Measurements from ENCODE around the gene DYDC2. TPM values are rescaled to one million over a fixed set of nuclear protein-coding genes. Genes with fewer than 3 reads are reported as not detected.

Gene DYDC2
- total and polyA plus RNA-seq, 4 experiments from 2014 or later: not detected

DNA sequence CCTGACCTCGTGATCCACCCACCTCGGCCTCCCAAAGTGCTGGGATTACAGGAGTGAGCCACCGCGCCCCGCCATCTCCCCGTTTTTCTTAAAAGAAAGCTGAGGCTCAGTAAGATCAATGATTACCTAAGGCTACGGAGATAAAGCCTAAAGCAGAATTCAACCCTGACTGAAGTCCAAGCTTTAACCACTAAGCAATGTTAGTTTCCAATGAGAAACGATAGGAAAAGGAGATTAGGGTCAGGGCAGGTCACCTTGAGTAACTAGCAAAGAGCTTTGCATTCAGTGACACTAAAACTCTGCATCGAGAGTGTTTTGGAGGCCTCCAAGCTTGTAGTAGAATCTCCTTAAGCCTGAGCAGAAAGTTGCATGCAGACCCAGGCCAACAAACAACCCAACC, 34.2 kb downstream of the DYDC2 start:
- H3K27me3 Mint-ChIP-seq: peaks cover 5 to 10% of the 10 kb centered on the region in 2 donors
- no peaks in the 10 kb centered on the region for H3K4me1 Mint-ChIP-seq
- no peak overlapping the region for H3K27ac Mint-ChIP-seq
- DNase-seq: no peak
- CTCF ChIA-PET (ENCODE audit: partially characterized antibody): interaction anchor here (1.0 kb wide), 1 partner anchor 12 kb away, joined by 3 read pairs; no protein-coding TSS in a partner anchor
- H3K9me3 Mint-ChIP-seq: no peaks in the 10 kb centered on the region
- H3K36me3 ChIP-seq (ENCODE audit: insufficient read depth, low read length): no peaks in the 10 kb centered on the region
- no peak overlapping the region for H3K4me3 ChIP-seq (ENCODE audit: low read length in 2 of 2)
- no peaks in the 10 kb centered on the region for H3K9me3 ChIP-seq (ENCODE audit: control insufficient read depth in 1 of 2, low read length in 2 of 2)
- no peaks in the 10 kb centered on the region for H3K27me3 ChIP-seq (ENCODE audit: insufficient read depth, low read length)
- no peak overlapping the region for H3K27ac ChIP-seq (ENCODE audit: low read depth, low read length)
- no peak overlapping the region for H3K4me3 Mint-ChIP-seq
- no peaks in the 10 kb centered on the region for H3K4me1 ChIP-seq (ENCODE audit: insufficient read depth, low read length)
- intact Hi-C loops (cut with micrococcal nuclease): no loop called here
- no peaks in the 10 kb centered on the region for H3K36me3 Mint-ChIP-seq
- POLR2A ChIA-PET (ENCODE audit: partially characterized antibody): interaction anchor here (1.4 kb wide), 1 partner anchor 8 kb away, joined by 3 read pairs; no protein-coding TSS in a partner anchor

DNA sequence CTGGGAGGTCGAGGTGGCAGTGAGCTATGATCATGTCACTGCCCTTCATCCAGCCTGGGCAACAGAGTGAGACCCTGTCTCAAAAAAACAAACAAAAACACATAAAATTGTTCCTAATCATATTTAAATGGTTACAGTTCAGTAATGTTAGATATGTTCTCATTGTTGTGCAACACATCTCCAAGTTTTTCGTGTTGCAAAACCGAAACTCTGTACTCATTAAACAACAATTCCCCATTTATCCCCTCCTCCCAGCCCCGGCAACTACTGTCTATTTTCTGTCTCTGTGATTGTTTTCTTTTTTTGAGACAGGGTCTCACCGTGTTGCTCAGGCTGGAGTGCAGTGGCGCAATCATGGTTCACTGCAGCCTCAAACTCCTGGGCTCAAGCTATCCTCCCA, 35.7 kb downstream of the DYDC2 start:
- Mint-ChIP-seq H3K4me3 (no peak overlapping the region), H3K9me3 (no peaks in the 10 kb centered on the region), H3K27me3 (peaks cover 5 to 10% of the 10 kb centered on the region in 2 donors), H3K4me1 (no peaks in the 10 kb centered on the region), H3K27ac (no peak overlapping the region), H3K36me3 (no peaks in the 10 kb centered on the region)
- intact Hi-C loops (cut with micrococcal nuclease): no loop called here
- H3K27me3 ChIP-seq (ENCODE audit: insufficient read depth, low read length): no peaks in the 10 kb centered on the region
- no peaks in the 10 kb centered on the region for H3K36me3 ChIP-seq (ENCODE audit: insufficient read depth, low read length)
- POLR2A ChIA-PET (ENCODE audit: partially characterized antibody): no interaction called here
- H3K27ac ChIP-seq (ENCODE audit: low read depth, low read length): no peak overlapping the region
- H3K4me1 ChIP-seq (ENCODE audit: insufficient read depth, low read length): no peaks in the 10 kb centered on the region
- CTCF ChIA-PET (ENCODE audit: partially characterized antibody): no interaction called here
- no peak for DNase-seq
- no peaks in the 10 kb centered on the region for H3K9me3 ChIP-seq (ENCODE audit: control insufficient read depth in 1 of 2, low read length in 2 of 2)
- H3K4me3 ChIP-seq (ENCODE audit: low read length in 2 of 2): no peak overlapping the region

DNA sequence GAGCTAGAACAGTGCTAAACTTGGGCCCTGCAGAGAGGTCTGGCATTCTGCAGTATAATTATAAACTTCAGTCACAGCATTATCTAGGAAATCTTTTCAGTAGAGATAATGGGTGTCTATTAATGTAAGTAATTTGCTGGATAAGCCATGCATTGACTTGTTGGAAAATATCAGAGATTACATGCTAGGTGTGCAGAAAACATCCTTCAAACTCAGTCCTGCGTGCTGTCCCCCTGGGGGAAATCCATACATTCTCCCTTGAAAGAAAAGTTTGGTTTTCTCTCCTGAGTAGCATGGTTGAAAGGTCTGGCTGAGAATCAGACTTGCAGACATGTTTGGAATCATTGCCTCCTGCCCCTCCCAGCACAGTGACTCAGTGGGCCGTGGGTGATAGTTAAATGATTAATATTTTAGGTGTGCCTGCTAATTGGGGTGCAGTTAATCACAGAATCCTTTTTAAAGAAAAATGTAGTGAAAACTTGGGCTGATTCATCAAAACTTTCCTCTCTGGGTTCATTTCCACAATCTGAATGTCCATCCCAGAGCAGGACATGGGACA, 37.9 kb downstream of the DYDC2 start:
- Histone ChIP-seq H3K4me3 (ENCODE audit: low read length in 2 of 2) (no peak overlapping the region), H3K27ac (ENCODE audit: low read depth, low read length) (no peak overlapping the region), H3K27me3 (ENCODE audit: insufficient read depth, low read length) (no peaks in the 10 kb centered on the region), H3K9me3 (ENCODE audit: control insufficient read depth in 1 of 2, low read length in 2 of 2) (no peaks in the 10 kb centered on the region), H3K36me3 (ENCODE audit: insufficient read depth, low read length) (no peaks in the 10 kb centered on the region), H3K4me1 (ENCODE audit: insufficient read depth, low read length) (no peaks in the 10 kb centered on the region)
- intact Hi-C loops (cut with micrococcal nuclease): no loop called here
- no peaks in the 10 kb centered on the region for H3K9me3 Mint-ChIP-seq
- no peak for DNase-seq
- no peaks in the 10 kb centered on the region for H3K36me3 Mint-ChIP-seq
- no peaks in the 10 kb centered on the region for H3K4me1 Mint-ChIP-seq
- no peak overlapping the region for H3K4me3 Mint-ChIP-seq
- POLR2A ChIA-PET (ENCODE audit: partially characterized antibody): no interaction called here
- CTCF ChIA-PET (ENCODE audit: partially characterized antibody): interaction anchor here (1.6 kb wide), 1 partner anchor 16 kb away, joined by 6 read pairs; no protein-coding TSS in a partner anchor
- H3K27ac Mint-ChIP-seq: no peak overlapping the region
- peaks cover 5 to 6% of the 10 kb centered on the region in 2 donors for H3K27me3 Mint-ChIP-seq

GRCh38 chr10:80397014-80397413, 40.4 kb downstream of the DYDC2 start:
- ChIA-PET CTCF (ENCODE audit: partially characterized antibody) (interaction anchor here (0.7 to 2.8 kb wide), 3 partner anchors 9 to 18 kb away, joined by 3 to 9 read pairs (median 3); no protein-coding TSS in a partner anchor), POLR2A (ENCODE audit: partially characterized antibody) (no interaction called here)
- intact Hi-C loops (cut with micrococcal nuclease): no loop called here
- Histone ChIP-seq H3K27me3 (ENCODE audit: insufficient read depth, low read length) (no peaks in the 10 kb centered on the region), H3K36me3 (ENCODE audit: insufficient read depth, low read length) (no peaks in the 10 kb centered on the region), H3K4me3 (ENCODE audit: low read length in 2 of 2) (no peak overlapping the region), H3K9me3 (ENCODE audit: control insufficient read depth in 1 of 2, low read length in 2 of 2) (no peaks in the 10 kb centered on the region), H3K27ac (ENCODE audit: low read depth, low read length) (no peak overlapping the region), H3K4me1 (ENCODE audit: insufficient read depth, low read length) (no peaks in the 10 kb centered on the region)
- no peak overlapping the region for H3K27ac Mint-ChIP-seq
- H3K36me3 Mint-ChIP-seq: no peaks in the 10 kb centered on the region
- DNase-seq: no peak
- H3K9me3 Mint-ChIP-seq: no peaks in the 10 kb centered on the region
- H3K27me3 Mint-ChIP-seq: peaks cover 3 to 8% of the 10 kb centered on the region in 2 donors
- H3K4me3 Mint-ChIP-seq: no peak overlapping the region
- H3K4me1 Mint-ChIP-seq: no peaks in the 10 kb centered on the region

DNA sequence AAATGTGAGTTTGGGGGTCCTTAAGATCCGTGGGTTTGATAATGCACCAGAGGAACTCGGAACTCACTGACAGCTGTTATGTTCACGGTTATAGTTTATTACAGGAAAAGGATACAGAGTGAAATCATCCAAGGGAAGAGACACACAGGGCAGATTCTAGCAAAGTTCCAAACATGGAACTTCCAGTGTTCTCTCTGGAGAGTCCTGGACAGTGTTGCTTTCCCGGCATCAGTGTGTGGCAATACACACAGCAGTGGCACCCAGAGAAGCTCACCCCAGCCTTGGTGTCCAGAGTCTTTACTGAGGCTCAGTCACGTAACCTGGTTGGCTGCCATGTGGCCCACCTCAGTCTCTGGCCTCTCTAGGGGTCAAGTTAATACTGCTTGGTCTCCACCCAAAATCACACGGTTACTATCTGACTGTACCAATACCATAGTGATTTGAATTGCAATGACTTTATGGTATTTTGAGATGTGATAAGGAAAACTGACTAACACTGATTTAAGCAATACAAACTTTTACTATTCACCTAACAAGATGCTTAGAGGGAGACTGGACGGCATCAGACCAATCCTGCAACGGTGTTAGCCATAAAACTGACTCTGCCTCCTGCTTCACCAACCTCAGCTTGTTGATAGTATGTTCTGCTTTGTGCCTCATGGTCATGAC, 43.7 kb downstream of the DYDC2 start:
- POLR2A ChIA-PET (ENCODE audit: partially characterized antibody): no interaction called here
- no peak overlapping the region for H3K4me3 Mint-ChIP-seq
- Histone ChIP-seq H3K4me3 (ENCODE audit: low read length in 2 of 2) (no peak overlapping the region), H3K4me1 (ENCODE audit: insufficient read depth, low read length) (no peaks in the 10 kb centered on the region), H3K27ac (ENCODE audit: low read depth, low read length) (no peak overlapping the region), H3K9me3 (ENCODE audit: control insufficient read depth in 1 of 2, low read length in 2 of 2) (no peaks in the 10 kb centered on the region), H3K27me3 (ENCODE audit: insufficient read depth, low read length) (no peaks in the 10 kb centered on the region), H3K36me3 (ENCODE audit: insufficient read depth, low read length) (no peaks in the 10 kb centered on the region)
- H3K27ac Mint-ChIP-seq: no peak overlapping the region
- intact Hi-C loops (cut with micrococcal nuclease): no loop called here
- no peaks in the 10 kb centered on the region for H3K9me3 Mint-ChIP-seq
- no peaks in the 10 kb centered on the region for H3K36me3 Mint-ChIP-seq
- no peaks in the 10 kb centered on the region for H3K4me1 Mint-ChIP-seq
- no peak for DNase-seq
- CTCF ChIA-PET (ENCODE audit: partially characterized antibody): interaction anchor here (1.0 kb wide), 1 partner anchor 11 kb away, joined by 3 read pairs; no protein-coding TSS in a partner anchor
- H3K27me3 Mint-ChIP-seq: peaks cover 2% of the 10 kb centered on the region in 2 donors

- H3K27me3 ChIP-seq (ENCODE audit: insufficient read depth, low read length): no peaks in the 10 kb centered on the region
- Mint-ChIP-seq H3K9me3 (no peaks in the 10 kb centered on the region), H3K27me3 (peaks cover 2 to 3% of the 10 kb centered on the region in 2 donors), H3K4me1 (peaks cover 1 to 11% (median 8%) of the 10 kb centered on the region in 4 donors), H3K4me3 (no peak overlapping the region), H3K27ac (no peak overlapping the region), H3K36me3 (peaks cover 0 to 2% of the 10 kb centered on the region in 2 donors)
- DNase-seq: no peak
- no peaks in the 10 kb centered on the region for H3K9me3 ChIP-seq (ENCODE audit: control insufficient read depth in 1 of 2, low read length in 2 of 2)
- no peak overlapping the region for H3K4me3 ChIP-seq (ENCODE audit: low read length in 2 of 2)
- intact Hi-C loops (cut with micrococcal nuclease): no loop called here
- peaks cover 10% of the 10 kb centered on the region for H3K4me1 ChIP-seq (ENCODE audit: insufficient read depth, low read length)
- CTCF ChIA-PET (ENCODE audit: partially characterized antibody): interaction anchor here (1.0 to 1.2 kb wide), 2 partner anchors 27 to 39 kb away, joined by 3 to 6 read pairs; no protein-coding TSS in a partner anchor
- H3K27ac ChIP-seq (ENCODE audit: low read depth, low read length): no peak overlapping the region
- H3K36me3 ChIP-seq (ENCODE audit: insufficient read depth, low read length): no peaks in the 10 kb centered on the region
- POLR2A ChIA-PET (ENCODE audit: partially characterized antibody): interaction anchor here (0.6 kb wide), 1 partner anchor 259 kb away, joined by 4 read pairs; no protein-coding TSS in a partner anchor
Measured at GRCh38 chr10:80405035-80405434, 48.5 kb downstream of the DYDC2 start.

DNA sequence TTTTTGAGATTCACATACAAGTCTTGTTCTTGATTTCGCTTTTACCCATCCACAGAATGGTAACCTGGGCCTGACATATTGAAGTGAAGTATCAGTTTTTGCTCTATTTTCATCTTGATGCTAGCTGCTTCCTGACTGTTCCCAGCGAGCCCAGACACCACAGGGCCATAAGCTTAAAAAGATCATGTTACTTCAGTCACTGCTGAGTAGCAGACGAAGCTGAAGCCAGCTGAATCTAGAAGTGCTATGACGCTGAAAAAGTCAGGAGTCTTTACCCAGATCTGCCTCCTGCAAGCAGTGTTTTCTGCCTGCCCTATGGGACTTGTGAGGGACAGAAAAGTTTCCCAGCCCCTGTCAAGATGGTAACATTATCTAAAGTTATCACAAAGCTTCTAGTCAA, 49.0 kb downstream of the DYDC2 start:
- Mint-ChIP-seq H3K27ac (no peak overlapping the region), H3K27me3 (peaks cover 2 to 3% of the 10 kb centered on the region in 2 donors), H3K4me1 (peaks cover 1 to 11% (median 8%) of the 10 kb centered on the region in 4 donors), H3K36me3 (peaks cover 0 to 2% of the 10 kb centered on the region in 2 donors), H3K4me3 (no peak overlapping the region), H3K9me3 (no peaks in the 10 kb centered on the region)
- intact Hi-C loops (cut with micrococcal nuclease): no loop called here
- Histone ChIP-seq H3K27me3 (ENCODE audit: insufficient read depth, low read length) (no peaks in the 10 kb centered on the region), H3K36me3 (ENCODE audit: insufficient read depth, low read length) (no peaks in the 10 kb centered on the region), H3K9me3 (ENCODE audit: control insufficient read depth in 1 of 2, low read length in 2 of 2) (no peaks in the 10 kb centered on the region), H3K4me1 (ENCODE audit: insufficient read depth, low read length) (peaks cover 10% of the 10 kb centered on the region), H3K27ac (ENCODE audit: low read depth, low read length) (no peak overlapping the region), H3K4me3 (ENCODE audit: low read length in 2 of 2) (no peak overlapping the region)
- no peak for DNase-seq
- POLR2A ChIA-PET (ENCODE audit: partially characterized antibody): interaction anchor here (0.6 kb wide), 1 partner anchor 259 kb away, joined by 4 read pairs; no protein-coding TSS in a partner anchor
- CTCF ChIA-PET (ENCODE audit: partially characterized antibody): interaction anchor here (1.0 to 1.2 kb wide), 2 partner anchors 27 to 38 kb away, joined by 3 to 6 read pairs; no protein-coding TSS in a partner anchor
